Thoracic aorta (tissue), 2 donors: ENCODE results near the gene ADAMTS13. TPM values are rescaled to one million over a fixed set of nuclear protein-coding genes. Genes with fewer than 3 reads are reported as not detected.

ENCODE experiments used
- ATAC-seq: fragments of 150-250 bp; one replicate; pipeline ENCODE4 v1.8.0; 2017; ENCODE audit warnings: low read depth; ENCODE audit not compliant: insufficient number of reproducible peaks, low FRiP score
- DNase-seq: peaks from one replicate; pipeline ENCODE4 v3.0.0-alpha.2; 2020; ENCODE audit warnings: low spot score
- H3K27ac ChIP-seq, 2 donors: fragments of 200-600 bp; sonication (generic); 1 replicate in 1 of 2; 2 replicates in 1 of 2; pipeline ENCODE4 v1.5.1; 2016; ENCODE audit warnings: mild to moderate bottlenecking in 2 of 2, moderate library complexity in 2 of 2
- H3K27me3 ChIP-seq: fragments of 200-600 bp; sonication (generic); replicated peaks from 2 replicates; pipeline ENCODE4 v1.6.0; 2016; ENCODE audit warnings: mild to moderate bottlenecking; ENCODE audit not compliant: insufficient read depth
- H3K36me3 ChIP-seq: fragments of 200-600 bp; sonication (generic); one replicate; pipeline ENCODE4 v1.5.1; 2016
- H3K4me1 ChIP-seq, 2 donors: fragments of 200-600 bp; sonication (generic); 1 replicate in 1 of 2; 2 replicates in 1 of 2; pipeline versions ENCODE4 v1.5.1 to v1.6.0; 2016; ENCODE audit warnings: low read depth in 2 of 2, mild to moderate bottlenecking in 1 of 2; ENCODE audit not compliant: control insufficient read depth in 1 of 2
- H3K4me3 ChIP-seq: fragments of 200-600 bp; sonication (generic); 2 replicates; pipeline ENCODE4 v1.5.1; 2016; ENCODE audit warnings: mild to moderate bottlenecking
- H3K9me3 ChIP-seq: fragments of 200-600 bp; sonication (generic); 2 replicates; pipeline ENCODE4 v1.5.1; 2016
- CTCF ChIP-seq: fragments of 200-600 bp; sonication (generic); IDR thresholded peaks from one replicate; pipeline ENCODE4 v1.5.1; 2019; ENCODE audit warnings: antibody characterized with exemption
- total RNA-seq, 2 donors: library from RNA; depleted of rRNA; stranded (reverse); fragments of >200 nt; gene quantifications; one replicate each; pipeline versions ENCODE4 v1.1.0 to v1.2.3, GENCODE V29; 2016

ADAMTS13 gene
- total RNA-seq, 2 donors from 2014 or later, result 1.3 to 6.0 TPM

DNA sequence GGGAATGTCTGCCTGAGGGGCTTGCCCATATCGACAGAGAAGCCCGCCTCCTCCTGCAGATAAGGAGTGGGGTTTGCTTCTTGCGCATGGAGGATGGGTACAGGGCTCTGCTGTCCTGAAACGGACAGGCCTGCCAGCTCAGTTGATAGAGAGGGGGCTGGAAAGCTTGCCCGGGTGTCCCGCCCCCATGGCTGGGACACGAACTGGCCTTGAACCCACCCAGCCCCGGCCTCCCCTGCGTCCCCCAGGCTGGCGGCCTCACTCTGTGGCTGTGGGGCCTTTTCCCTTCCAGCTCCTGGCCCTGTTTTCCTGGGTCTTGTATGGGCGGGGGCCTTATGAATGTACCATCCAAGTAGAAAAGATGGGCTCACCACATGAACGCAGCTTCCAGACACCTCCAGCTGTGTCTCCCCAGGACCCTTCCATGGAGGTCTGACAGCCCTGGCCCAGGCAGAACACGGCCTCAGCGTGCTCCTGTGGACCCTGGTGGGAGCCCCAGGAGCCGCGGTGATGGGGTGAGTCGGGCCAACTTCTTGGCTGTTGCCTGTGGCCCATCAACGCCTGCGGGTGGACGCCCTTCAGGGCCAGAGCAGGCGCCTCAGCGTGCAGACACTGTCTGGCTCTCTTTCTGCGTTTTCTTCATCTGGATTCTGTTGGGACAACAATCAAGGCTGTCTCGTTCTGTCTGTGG, 72.6 kb downstream of the ADAMTS13 start:
- H3K4me1 ChIP-seq, result peaks cover 4 to 21% of the 10 kb centered on the region in 2 donors
- no peaks in the 10 kb centered on the region for H3K9me3 ChIP-seq
- DNase-seq (no peak), ATAC-seq (no peak)
- no peak overlapping the region for H3K27ac ChIP-seq
- H3K27me3 ChIP-seq, result no peaks in the 10 kb centered on the region
- TF ChIP-seq CTCF, result no peak
- H3K4me3 ChIP-seq, result no peak overlapping the region
- H3K36me3 ChIP-seq, result no peaks in the 10 kb centered on the region

DNA sequence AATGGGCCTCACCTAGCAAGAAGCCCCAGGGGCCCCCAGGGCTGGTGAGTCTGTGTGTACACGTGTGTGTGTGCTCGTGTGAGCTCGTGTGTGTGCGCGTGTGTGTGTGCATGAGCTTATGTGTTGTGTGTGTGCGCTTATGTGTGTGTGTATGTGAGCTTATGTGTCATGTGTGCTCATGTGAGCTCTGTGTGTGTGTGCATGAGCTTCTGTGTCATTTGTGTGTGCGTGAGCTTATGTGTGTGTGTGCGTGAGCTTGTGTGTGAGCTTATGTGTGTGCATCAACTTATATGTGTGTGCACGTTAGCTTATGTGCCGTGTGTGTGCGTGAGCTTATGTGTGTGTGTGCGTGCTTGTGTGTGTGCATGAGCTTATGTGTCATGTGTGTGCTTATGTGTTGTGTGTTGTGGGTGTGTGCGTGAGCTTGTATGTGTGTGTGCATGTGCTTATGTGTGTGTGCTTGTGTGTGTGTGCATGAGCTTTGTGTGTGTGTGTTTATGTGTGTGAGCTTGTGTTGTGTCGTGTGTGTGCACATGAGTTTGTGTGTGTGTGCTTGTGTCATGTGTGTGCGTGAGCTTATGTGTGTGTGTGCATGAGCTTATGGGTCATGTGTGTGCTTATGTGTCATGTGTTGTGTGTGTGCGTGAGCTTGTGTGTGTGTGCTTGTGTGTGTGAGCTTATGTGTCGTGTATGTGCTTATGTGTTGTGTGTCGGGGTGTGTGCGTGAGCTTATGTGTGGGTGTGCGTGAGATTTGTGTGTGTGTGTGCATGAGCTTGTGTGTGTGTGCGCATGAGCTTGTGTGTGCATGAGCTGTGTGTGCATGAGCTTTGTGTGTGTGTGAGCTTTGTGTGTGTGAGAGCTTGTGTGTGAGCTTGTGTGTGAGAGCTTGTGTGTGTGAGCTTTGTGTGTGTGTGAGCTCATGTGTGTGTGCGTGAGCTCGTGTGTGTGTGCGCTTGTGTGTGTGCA, 73.4 kb downstream of the ADAMTS13 start:
- TF ChIP-seq CTCF, result no peak
- no peak overlapping the region for H3K27ac ChIP-seq
- H3K4me1 ChIP-seq, result peaks cover 4 to 21% of the 10 kb centered on the region in 2 donors
- H3K36me3 ChIP-seq, result no peaks in the 10 kb centered on the region
- no peak for ATAC-seq
- DNase-seq, result no peak
- no peak overlapping the region for H3K4me3 ChIP-seq
- no peaks in the 10 kb centered on the region for H3K27me3 ChIP-seq
- H3K9me3 ChIP-seq, result no peaks in the 10 kb centered on the region

DNA sequence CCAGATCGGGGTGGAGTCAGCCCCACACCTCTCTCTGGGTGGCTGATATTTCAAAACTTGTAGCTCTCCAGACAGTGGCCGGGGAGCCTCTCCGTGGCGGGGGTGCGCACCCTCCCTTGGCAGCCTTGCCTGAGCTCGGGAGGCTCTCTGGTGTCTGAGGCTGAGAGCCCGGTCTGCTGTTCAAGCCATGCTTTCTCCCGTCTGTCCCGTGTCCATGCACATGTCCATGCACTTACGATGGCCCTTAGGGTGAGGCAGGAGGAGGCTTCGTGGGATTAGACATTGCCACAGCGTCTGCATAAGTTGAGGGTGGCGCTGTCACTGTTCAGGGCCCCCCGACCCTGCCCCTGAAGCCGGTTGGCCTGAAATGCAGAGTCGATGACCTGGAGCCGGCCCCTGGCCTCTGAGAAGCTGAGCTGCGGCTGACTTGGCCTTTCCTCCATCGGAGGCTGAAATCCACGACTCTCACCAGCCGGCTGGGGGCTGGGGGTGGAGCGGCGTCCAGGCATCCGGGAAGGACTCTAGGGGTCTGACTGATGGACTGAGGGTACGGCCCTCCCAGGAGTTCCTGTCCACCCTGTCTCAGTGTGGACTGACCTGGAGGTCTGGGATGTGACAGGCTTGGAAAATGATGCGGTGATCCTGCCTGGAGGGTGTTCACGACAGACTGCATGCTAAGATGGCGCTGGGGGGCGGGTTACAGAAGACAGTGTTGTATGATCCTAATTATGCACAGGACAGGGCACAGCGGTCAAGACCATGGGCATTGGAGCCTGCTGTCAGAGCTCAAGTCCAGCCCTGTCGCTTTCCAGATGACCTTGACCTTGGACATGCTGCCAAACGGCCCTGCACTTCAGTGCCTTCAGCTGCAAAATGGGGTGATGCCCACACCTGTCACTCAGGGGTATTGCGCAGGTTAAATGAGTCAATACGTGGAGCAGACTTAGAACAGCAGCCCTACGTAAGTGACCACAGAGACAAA, 75.0 kb downstream of the ADAMTS13 start:
- peaks cover 2 to 10% of the 10 kb centered on the region in 2 donors for H3K4me1 ChIP-seq
- H3K4me3 ChIP-seq, result no peak overlapping the region
- ATAC-seq, result no peak
- no peak for TF ChIP-seq CTCF
- no peaks in the 10 kb centered on the region for H3K36me3 ChIP-seq
- H3K27ac ChIP-seq, result no peak overlapping the region
- no peaks in the 10 kb centered on the region for H3K27me3 ChIP-seq
- H3K9me3 ChIP-seq, result peaks cover 5% of the 10 kb centered on the region
- no peak for DNase-seq

DNA sequence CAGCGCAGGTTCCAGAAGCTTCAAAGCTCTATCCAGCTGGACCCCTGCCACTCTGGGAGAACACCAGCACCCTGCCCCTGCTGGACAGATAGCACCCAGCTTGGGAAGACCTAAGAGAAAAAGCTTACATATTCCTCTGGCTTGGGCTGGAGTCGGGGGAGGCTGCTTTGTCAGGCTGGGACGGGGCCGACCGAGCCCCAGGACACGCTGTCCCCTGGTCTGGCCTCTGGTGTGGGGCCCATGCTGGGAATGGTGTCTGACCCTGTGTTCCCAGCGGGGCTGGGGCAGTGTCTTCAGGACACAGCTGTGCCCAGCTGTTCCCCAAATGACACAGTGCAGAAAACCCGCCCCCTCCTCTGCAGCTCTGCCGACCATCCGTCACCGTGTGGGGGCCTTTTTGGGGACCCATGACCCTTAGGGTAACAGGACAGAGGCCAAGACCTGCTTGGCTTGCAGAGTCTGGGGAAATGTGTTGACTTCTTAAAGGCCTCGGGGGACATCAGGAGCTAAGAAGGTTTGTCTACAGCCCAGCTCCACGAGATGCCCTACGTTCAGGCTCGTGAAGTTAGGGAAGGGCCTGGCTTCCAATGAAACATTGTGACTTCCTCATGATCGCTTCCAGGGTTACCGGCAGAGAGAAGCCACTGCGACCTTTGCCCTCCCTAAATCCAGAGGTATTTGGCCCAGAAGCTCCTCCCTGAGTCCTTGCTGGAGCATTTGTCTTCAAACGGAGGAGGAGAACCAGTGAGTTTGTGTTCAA, 77.1 kb downstream of the ADAMTS13 start:
- Histone ChIP-seq H3K4me3 (no peak overlapping the region), H3K36me3 (no peaks in the 10 kb centered on the region), H3K4me1 (no peaks in the 10 kb centered on the region), H3K27me3 (no peaks in the 10 kb centered on the region), H3K9me3 (peaks cover 10% of the 10 kb centered on the region), H3K27ac (no peak overlapping the region)
- no peak for TF ChIP-seq CTCF
- no peak for ATAC-seq
- DNase-seq, result no peak
